GM12874 (cell line): ENCODE measurements around the gene ACTR1B.

ENCODE experiments used
- TF ChIP-seq, protein P1 (sequence below): IDR thresholded peaks from 2 replicates; pipeline ENCODE4 v1.5.1; 2011; ENCODE audit warnings: low read depth, mild to moderate bottlenecking, control low read depth, low read length, moderate library complexity; ENCODE audit not compliant: insufficient read depth

The ACTR1B gene

DNA sequence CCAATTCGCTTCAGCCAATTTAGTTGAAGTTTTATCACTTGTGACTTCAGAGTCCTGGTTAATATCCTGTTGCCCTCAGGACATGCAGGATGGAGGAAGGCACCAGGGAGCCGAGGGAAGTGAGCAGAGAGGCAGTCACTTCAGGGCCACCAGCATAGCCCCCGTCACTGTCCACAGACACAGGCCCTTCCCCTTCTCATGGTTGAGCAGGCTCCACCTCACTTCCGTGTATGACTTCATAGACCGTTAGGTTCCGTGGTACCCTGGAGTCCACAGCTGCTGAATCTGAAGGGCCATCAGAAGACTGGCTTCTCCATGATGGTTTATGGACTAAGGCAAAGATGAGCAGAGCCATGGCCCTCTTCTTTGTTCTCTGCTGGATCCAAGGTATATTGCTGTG, 5.6 kb upstream of the ACTR1B start, which contains the start of gene C2orf92:
Gene C2orf92 (plus strand): TSS at position 266 of the 400 bp plus-strand sequence. CDS start 76 bp downstream, at position 342.
- TF ChIP-seq, protein P1, sequence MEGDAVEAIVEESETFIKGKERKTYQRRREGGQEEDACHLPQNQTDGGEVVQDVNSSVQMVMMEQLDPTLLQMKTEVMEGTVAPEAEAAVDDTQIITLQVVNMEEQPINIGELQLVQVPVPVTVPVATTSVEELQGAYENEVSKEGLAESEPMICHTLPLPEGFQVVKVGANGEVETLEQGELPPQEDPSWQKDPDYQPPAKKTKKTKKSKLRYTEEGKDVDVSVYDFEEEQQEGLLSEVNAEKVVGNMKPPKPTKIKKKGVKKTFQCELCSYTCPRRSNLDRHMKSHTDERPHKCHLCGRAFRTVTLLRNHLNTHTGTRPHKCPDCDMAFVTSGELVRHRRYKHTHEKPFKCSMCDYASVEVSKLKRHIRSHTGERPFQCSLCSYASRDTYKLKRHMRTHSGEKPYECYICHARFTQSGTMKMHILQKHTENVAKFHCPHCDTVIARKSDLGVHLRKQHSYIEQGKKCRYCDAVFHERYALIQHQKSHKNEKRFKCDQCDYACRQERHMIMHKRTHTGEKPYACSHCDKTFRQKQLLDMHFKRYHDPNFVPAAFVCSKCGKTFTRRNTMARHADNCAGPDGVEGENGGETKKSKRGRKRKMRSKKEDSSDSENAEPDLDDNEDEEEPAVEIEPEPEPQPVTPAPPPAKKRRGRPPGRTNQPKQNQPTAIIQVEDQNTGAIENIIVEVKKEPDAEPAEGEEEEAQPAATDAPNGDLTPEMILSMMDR, result no peak

DNA sequence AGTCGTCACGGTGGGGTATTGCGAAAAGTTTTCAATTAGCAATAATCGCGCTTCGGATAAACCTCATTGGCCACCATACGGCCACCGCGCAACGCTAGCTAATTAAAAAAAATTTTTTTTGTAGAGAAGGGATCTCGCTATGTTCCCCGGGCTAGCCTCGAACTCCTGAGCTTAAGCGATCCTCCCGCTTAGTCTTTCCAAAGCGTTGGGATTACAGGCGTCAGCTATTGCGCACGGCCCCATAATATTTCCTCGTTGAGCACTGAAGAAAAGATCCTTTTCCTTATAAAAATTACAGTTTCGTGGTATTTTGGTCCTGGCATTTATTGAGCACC, 759 bp upstream of the ACTR1B start:
- TF ChIP-seq, protein P1, result no peak

DNA sequence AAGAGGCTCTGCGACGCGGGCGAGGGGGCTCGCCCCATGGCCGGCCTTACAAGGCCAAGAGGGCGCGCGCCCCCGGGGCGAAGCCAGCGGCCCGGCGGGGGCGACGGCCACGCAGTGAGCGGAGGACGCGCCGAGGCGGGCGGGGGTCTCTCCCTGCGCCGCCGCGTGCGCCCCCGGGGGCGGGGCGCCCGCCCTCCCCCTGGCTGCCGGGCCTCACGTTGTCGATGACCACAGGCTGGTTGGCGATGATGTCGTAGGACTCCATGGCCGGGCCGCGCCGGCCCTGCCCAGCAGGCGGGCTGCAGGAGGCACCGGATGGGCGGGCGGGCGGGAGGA, 250 bp downstream of the ACTR1B start:
- TF ChIP-seq, protein P1, result no peak

DNA sequence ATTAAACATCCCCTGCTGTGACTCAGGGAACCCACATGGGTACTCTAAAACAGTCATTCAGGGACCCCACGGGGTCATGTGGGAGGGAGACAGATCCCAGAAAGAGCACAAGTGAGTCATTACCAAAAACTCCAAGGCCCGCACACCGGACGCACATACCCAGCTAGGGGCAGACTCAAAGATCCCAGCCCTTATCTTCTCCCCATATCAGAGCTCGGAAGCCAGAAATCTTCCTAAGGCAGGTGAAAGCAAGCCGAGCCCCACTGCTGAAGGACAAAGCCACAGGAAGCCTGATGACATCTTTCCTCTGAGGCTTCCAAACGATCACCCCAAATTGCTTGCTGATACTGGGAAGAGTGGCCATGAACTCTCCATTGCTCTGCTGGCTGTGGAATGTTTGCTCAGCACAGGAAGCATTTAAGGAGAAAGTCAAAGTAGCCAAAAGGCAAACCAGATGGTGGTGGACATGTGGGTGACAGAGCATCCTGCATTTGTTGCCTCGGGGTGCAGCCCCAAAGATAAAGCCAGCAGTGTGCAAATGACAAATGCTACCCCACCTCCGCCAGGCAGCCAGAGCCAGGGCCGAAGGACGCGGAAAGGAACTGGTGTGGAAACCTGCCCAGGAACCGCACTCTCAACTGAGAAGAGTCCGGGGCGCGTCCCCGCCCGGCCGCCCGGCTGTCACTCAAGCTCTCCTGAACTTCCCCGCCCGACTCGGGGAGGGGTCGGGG, 784 bp downstream of the ACTR1B start:
- TF ChIP-seq, protein P1, result no peak

DNA sequence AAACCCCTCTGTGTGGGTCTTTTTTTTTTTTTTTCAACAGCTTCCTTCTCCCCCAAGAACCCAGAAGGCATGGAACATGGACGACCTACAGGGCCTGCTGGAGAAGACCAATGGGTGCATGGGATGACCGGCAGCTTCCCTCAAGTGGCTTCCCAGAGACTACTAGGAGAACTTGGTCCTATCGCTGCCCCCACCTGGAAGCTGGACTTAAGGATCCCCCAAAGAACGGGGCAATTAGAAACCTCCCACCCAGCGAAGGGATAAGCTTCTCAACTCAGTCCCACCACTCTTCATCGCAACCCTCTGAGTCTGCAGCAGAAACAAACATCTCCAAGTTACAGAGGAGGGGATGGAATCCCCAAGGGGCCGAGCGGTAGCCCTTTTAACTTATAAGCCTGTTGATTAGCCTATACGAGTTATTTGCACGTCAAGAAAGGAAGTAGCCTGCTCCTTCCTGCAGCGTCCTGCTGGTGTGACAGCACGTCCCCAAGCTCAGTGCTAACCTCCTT, 1.4 kb downstream of the ACTR1B start:
- TF ChIP-seq, protein P1, result no peak

DNA sequence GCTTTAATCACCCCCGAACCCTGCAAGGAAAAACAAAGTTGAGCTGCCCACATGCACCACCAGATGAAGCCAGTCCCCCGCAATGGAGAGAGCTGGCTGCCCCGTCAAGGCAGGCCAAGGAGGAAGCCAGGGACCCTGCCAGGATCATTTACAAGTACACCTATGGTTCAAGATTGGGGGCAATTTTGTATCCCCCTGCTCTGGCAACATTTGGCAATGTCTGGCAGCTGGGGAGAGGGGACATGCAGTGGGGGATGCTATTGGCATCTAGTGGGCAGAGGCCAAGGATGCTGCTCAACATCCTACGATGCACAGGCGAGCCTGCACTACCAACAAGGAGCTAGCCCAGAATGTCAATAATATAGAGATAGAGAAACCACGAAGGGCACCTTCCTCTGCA, 1.9 kb downstream of the ACTR1B start:
- TF ChIP-seq, protein P1, result no peak

DNA sequence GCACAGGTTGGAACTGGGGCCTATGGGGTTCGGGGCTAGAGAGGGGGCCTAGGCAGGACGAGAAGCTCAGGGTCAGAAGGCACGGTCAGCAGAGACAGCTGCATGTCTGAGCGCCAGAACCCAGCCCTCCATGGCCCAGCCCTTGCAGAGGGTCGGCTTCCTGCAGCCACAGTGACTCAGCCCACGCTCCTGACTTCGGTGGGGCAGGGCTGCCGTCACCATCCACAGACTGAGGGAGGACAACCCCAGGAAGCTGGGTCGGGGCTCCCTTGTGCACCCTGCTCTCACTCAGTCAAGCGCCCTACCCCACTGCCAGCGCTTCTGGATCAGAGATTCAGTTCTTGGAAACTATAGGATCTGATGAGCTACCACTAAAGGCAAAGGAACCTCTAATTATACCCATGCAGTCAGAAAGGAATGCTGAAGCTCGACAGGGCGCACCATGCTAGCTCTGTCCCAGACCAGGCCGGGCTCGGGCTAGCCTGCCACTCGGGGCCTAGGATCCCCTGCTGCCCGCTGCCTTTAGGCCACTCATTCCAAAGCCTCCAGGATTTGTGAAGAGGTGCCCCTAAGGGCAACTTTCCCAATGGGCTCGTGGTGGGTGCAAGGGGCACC, 3.0 kb downstream of the ACTR1B start:
- TF ChIP-seq, protein P1, result no peak
